ENCODE data around the gene METTL6.

- TF ChIP-seq, protein P1, sequence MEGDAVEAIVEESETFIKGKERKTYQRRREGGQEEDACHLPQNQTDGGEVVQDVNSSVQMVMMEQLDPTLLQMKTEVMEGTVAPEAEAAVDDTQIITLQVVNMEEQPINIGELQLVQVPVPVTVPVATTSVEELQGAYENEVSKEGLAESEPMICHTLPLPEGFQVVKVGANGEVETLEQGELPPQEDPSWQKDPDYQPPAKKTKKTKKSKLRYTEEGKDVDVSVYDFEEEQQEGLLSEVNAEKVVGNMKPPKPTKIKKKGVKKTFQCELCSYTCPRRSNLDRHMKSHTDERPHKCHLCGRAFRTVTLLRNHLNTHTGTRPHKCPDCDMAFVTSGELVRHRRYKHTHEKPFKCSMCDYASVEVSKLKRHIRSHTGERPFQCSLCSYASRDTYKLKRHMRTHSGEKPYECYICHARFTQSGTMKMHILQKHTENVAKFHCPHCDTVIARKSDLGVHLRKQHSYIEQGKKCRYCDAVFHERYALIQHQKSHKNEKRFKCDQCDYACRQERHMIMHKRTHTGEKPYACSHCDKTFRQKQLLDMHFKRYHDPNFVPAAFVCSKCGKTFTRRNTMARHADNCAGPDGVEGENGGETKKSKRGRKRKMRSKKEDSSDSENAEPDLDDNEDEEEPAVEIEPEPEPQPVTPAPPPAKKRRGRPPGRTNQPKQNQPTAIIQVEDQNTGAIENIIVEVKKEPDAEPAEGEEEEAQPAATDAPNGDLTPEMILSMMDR (conservative IDR thresholded peaks at IDR 0.05; ENCODE audit: low read length) = peak; percentile 95
- TF ChIP-seq EZH2phosphoT487 (IDR thresholded peaks at IDR 0.05; ENCODE audit: borderline replicate concordance, low read depth, low read length) = no peak
These were observed 21.8 kb downstream of the METTL6 start for GRCh38 chr3:15405448-15406050.
